ENCODE results near the gene PCDH15. TPM values are rescaled to one million over a fixed set of nuclear protein-coding genes. Genes with fewer than 3 reads are reported as not detected.

PCDH15 gene
- total and polyA plus RNA-seq, 2 of the 4 experiments (the other 2 are of a cell fraction) = not detected

- H2BK15ac ChIP-seq (ENCODE audit: low read depth, low read length) = no peak overlapping the region
- H2AK5ac ChIP-seq (ENCODE audit: low read depth, low read length) = no peak overlapping the region
- H3K4me1 ChIP-seq (ENCODE audit: control insufficient read depth, insufficient read depth, low read length) = no peaks in the 10 kb centered on the region
- H3K18ac ChIP-seq (ENCODE audit: low read depth, low read length) = no peak overlapping the region
- no peaks in the 10 kb centered on the region for H4K20me1 ChIP-seq (ENCODE audit: insufficient read depth, low read length)
- no CpG with 5 or more reads among the region's 2 CpGs for WGBS, 2 experiments (ENCODE audit: extremely low coverage in 2 of 2, insufficient read length in 1 of 2)
- no peaks in the 10 kb centered on the region for H3K79me1 ChIP-seq (ENCODE audit: low read depth in 1 of 2, low read length in 2 of 2)
- no peak overlapping the region for H2AFZ ChIP-seq (replicated peaks; ENCODE audit: low read length, poor library complexity)
- H2BK20ac ChIP-seq (ENCODE audit: low read depth, low read length) = no peak overlapping the region
- H3K36me3 ChIP-seq (ENCODE audit: control insufficient read depth, insufficient read depth, low read length) = no peaks in the 10 kb centered on the region
- H3K4me2 ChIP-seq (ENCODE audit: low read depth, low read length) = no peak overlapping the region
- H4K8ac ChIP-seq (ENCODE audit: low read depth in 2 of 2, low read length in 2 of 2) = no peak overlapping the region
- 0 out of 2 replicates have a peak, but pooled peaks cover 1% of the 10 kb centered on the region for H3K9me3 ChIP-seq (ENCODE audit: control insufficient read depth, insufficient read depth, low read length)
- in situ Hi-C loops (cut with MboI; ENCODE audit: low sequenced_read_pairs) = no loop called here
- no peak overlapping the region for H3K27ac ChIP-seq (ENCODE audit: insufficient read depth, low read length)
- dilution Hi-C loops (cut with HindIII; ENCODE audit: low sequenced_read_pairs, unreplicated experiment) = no loop called here
- ATAC-seq (ENCODE audit: low read depth) (no peak), DNase-seq (no peak)
- H3K9ac ChIP-seq (ENCODE audit: low read depth, low read length) = no peak overlapping the region
- no peak overlapping the region for H4K91ac ChIP-seq (ENCODE audit: insufficient read depth, low read depth, low read length)
- H3K4ac ChIP-seq (ENCODE audit: low read depth, low read length) = no peak overlapping the region
- no peaks in the 10 kb centered on the region for H3K9me1 ChIP-seq (ENCODE audit: insufficient read depth, low read length)
- no peak overlapping the region for H2BK120ac ChIP-seq (ENCODE audit: low read depth, low read length)
- H4K5ac ChIP-seq (ENCODE audit: low read depth, low read length) = no peak overlapping the region
- no peak overlapping the region for H3K23ac ChIP-seq (ENCODE audit: low read depth, low read length)
- ChIA-PET CTCF (no interaction called here), POLR2A (ENCODE audit: unreplicated experiment) (no interaction called here)
- TF ChIP-seq, protein P1, sequence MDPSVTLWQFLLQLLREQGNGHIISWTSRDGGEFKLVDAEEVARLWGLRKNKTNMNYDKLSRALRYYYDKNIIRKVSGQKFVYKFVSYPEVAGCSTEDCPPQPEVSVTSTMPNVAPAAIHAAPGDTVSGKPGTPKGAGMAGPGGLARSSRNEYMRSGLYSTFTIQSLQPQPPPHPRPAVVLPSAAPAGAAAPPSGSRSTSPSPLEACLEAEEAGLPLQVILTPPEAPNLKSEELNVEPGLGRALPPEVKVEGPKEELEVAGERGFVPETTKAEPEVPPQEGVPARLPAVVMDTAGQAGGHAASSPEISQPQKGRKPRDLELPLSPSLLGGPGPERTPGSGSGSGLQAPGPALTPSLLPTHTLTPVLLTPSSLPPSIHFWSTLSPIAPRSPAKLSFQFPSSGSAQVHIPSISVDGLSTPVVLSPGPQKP (IDR thresholded peaks at IDR 0.05; ENCODE audit: borderline replicate concordance, low read depth, low read length) = no peak
- TF ChIP-seq CEBPB (IDR thresholded peaks at IDR 0.05; ENCODE audit: low read depth, low read length) (no peak), RCOR1 (IDR thresholded peaks at IDR 0.05; ENCODE audit: insufficient replicate concordance, low read length) (no peak), SMC3 (IDR thresholded peaks at IDR 0.05; ENCODE audit: low read depth, low read length) (no peak), RAD21 (IDR thresholded peaks at IDR 0.05; ENCODE audit: low read length) (no peak)
- H2AK9ac ChIP-seq (replicated peaks; ENCODE audit: low read depth, low read length, poor library complexity) = no peak overlapping the region
- H3K14ac ChIP-seq (replicated peaks; ENCODE audit: low read depth, low read length) = no peak overlapping the region
- no peak overlapping the region for H3K4me3 ChIP-seq (ENCODE audit: insufficient read depth, low read depth, low read length)
- no peaks in the 10 kb centered on the region for H3K27me3 ChIP-seq (ENCODE audit: control insufficient read depth, insufficient read depth, low read length)
- no peak overlapping the region for H3K56ac ChIP-seq (ENCODE audit: extremely low read depth, insufficient read depth, low read length)
- no TSS peak for BruUV-seq (replicated peaks)
- intact Hi-C loops (cut with micrococcal nuclease) = no loop called here
- H2BK5ac ChIP-seq (ENCODE audit: low read depth, low read length, poor library complexity, severe bottlenecking) = no peak overlapping the region
These were observed 223.3 kb downstream of the PCDH15 start for GRCh38 chr10:54577682-54578081.

All from IMR-90 (cell line).